Measurements from ENCODE around the gene MSRB1. TPM values are rescaled to one million over a fixed set of nuclear protein-coding genes. Genes with fewer than 3 reads are reported as not detected.

Gene MSRB1
- total RNA-seq, 1 donor from 2014 or later, result 11.7 TPM

DNA sequence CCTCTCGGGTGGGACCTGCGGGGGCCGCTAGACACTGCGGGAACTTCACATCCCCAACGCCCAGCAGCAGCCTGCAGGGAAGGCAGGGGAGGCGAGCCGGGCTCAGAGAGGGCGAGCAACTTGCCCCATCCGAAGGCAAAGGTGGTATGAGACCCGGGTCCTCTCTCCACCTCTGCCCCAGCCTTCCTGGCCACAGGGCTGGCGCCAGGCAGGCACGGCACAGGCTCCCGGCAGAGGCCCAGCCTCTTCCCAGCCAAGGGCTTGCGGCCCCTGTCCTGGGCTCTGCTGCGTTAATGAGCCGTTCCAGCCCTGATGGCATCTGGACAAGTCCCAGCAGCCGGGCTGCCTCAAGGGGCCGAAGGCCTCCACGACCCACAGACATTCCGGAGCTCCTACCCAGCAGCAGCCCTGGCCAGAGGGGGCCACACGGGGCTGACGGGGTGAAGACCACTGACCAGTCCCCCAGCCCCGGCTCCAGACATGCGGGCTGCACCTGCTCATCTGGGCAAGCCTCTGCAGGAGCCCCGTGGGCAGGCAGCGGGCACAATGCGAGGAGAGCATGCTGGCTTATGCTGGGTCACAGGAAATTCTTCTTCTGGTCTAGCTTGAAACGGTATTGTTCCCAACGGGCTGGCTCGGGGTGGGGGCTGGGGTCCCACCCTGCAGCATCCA lies 23.5 kb downstream of the MSRB1 start:
- peaks cover 76% of the 10 kb centered on the region for H3K27me3 ChIP-seq (ENCODE audit: control insufficient read depth, insufficient read depth, low read length)
- no peak for DNase-seq (ENCODE audit: low read depth)
- TF ChIP-seq, protein P1, sequence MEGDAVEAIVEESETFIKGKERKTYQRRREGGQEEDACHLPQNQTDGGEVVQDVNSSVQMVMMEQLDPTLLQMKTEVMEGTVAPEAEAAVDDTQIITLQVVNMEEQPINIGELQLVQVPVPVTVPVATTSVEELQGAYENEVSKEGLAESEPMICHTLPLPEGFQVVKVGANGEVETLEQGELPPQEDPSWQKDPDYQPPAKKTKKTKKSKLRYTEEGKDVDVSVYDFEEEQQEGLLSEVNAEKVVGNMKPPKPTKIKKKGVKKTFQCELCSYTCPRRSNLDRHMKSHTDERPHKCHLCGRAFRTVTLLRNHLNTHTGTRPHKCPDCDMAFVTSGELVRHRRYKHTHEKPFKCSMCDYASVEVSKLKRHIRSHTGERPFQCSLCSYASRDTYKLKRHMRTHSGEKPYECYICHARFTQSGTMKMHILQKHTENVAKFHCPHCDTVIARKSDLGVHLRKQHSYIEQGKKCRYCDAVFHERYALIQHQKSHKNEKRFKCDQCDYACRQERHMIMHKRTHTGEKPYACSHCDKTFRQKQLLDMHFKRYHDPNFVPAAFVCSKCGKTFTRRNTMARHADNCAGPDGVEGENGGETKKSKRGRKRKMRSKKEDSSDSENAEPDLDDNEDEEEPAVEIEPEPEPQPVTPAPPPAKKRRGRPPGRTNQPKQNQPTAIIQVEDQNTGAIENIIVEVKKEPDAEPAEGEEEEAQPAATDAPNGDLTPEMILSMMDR (IDR thresholded peaks at IDR 0.05; ENCODE audit: insufficient read depth, low read length, poor library complexity, severe bottlenecking), result no peak
- no peak overlapping the region for H3K4me3 ChIP-seq (ENCODE audit: low read depth, low read length)
- H3K36me3 ChIP-seq (ENCODE audit: control insufficient read depth, insufficient read depth, low read length), result no peaks in the 10 kb centered on the region

DNA sequence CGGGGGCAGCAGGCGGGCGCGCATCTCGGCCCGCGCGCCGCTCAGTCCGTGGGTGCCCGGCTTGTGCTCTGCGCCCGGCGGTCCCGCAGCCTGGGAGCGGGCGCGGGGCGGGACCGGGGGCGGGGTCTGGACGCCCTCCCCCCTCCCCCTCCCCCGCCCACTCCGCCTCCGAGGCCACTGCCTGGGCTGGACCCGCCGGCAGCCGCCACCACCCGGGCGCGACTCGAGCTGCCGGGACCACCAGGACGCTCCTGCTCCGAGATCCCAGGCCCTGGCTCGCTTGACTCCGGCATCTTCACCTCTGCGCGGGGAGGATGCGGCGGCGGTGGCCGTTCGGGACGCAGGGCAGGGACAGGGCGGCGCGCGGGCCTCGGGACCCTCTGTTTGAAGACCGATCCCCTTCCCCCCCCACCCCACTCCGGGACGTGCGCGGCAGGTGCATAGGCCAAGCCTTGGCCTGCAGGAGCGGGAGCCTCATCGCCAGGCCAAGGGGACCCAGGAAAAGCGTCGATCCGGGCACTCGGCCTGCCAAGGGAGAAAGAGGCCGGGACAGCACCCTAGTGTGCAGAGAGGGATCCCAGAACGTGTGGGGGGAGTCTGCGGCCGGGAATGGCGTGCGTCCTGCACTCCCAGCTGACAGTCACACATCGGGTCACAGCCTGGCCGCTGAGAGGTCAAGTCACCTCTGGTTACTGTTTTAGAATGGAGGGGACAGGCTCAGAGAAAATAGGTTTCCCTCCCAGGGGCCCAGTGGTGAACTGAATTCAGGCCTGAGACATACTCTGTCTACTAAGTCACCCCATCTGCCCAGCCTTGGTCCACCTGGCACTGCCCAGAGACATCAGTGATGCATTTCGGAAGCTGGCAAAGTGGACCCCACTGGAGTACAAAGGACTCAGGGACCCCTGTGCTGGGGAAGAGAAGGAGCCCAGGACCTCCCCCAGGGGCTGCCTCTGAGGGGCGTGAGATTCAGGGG lies 24.4 kb downstream of the MSRB1 start, which contains the start of gene HS3ST6:
Gene HS3ST6, minus strand, starts transcription at position 65 of the 976 bp plus-strand sequence. CDS start 92 bp downstream, outside the sequence.
- Histone ChIP-seq H3K4me3 (ENCODE audit: low read depth, low read length) (no peak within 1 kb of the TSS), H3K36me3 (ENCODE audit: control insufficient read depth, insufficient read depth, low read length) (no peaks in the 10 kb centered on the region), H3K27me3 (ENCODE audit: control insufficient read depth, insufficient read depth, low read length) (peaks cover 84% of the 10 kb centered on the region)
- DNase-seq (ENCODE audit: low read depth), result no peak
- TF ChIP-seq, protein P1 (IDR thresholded peaks at IDR 0.05; ENCODE audit: insufficient read depth, low read length, poor library complexity, severe bottlenecking), result no peak

DNA sequence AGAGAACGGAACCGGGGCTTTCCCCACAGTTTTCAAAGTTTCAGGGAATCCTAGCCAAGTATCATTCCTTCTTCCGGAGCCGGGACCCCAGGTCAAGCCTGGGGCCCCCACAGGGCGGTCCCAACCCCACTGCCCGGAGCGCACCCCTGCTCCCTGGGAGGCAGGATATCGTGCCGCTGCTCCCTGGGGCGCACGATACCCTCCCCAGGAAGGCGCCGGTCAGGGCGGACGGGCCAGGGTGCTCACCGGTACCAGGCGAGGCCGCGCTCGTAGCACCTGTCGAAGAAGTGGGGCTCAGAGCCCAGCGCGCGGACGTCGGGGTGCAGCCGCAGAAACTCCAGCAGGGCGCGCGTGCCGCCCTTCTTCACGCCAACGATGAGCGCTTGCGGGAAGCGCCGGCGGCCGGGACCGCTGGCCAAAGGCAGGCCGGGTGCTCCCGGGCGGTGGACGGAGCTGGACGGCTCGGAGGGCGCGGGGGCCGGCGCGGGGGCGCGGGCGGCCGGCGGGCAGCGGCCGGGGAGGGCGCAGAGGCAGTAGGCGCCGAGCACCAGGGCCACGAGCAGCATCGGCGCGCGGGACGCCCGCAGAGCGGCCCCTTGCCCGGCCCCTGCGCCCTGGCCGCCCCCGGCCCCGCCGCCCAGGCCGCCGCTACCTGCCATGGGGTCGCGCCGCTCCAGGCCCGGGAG lies 25.2 kb downstream of the MSRB1 start:
- peaks cover 83% of the 10 kb centered on the region for H3K27me3 ChIP-seq (ENCODE audit: control insufficient read depth, insufficient read depth, low read length)
- H3K36me3 ChIP-seq (ENCODE audit: control insufficient read depth, insufficient read depth, low read length), result no peaks in the 10 kb centered on the region
- TF ChIP-seq, protein P1 (IDR thresholded peaks at IDR 0.05; ENCODE audit: insufficient read depth, low read length, poor library complexity, severe bottlenecking), result no peak
- DNase-seq (ENCODE audit: low read depth), result no peak
- no peak overlapping the region for H3K4me3 ChIP-seq (ENCODE audit: low read depth, low read length)

DNA sequence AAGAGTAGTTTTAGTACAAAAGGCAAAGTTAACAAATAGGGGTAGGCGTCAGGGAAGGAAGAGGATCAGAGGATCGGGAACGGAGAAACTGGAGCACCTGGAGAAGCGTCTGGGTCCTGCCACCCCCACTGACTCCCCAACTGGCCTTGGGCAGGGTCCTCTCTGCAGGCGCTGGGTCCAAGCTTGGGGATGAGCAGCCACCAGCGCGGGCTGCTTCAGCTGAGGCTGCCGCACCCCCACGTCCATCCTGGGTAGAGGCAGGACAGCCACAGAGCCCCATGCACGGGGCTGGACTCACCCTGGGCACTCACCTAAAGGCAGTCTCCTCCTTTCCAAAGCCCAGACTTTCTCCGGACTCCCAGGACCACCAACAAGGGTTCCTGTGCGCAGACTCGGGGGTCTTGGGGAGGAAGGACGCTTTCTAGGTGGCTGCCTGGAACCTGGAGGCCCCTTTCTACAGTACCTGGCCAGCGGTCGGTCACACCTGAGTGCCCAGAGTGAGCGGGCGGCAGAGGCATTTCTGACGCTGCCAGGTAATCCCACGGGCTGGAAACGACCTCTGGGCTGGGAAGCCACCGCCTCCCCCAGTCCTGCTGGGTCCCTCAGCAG lies 25.8 kb downstream of the MSRB1 start:
- no peak for DNase-seq (ENCODE audit: low read depth)
- H3K27me3 ChIP-seq (ENCODE audit: control insufficient read depth, insufficient read depth, low read length), result peaks cover 81% of the 10 kb centered on the region
- H3K36me3 ChIP-seq (ENCODE audit: control insufficient read depth, insufficient read depth, low read length), result no peaks in the 10 kb centered on the region
- no peak overlapping the region for H3K4me3 ChIP-seq (ENCODE audit: low read depth, low read length)
- TF ChIP-seq, protein P1 (IDR thresholded peaks at IDR 0.05; ENCODE audit: insufficient read depth, low read length, poor library complexity, severe bottlenecking), result no peak

DNA sequence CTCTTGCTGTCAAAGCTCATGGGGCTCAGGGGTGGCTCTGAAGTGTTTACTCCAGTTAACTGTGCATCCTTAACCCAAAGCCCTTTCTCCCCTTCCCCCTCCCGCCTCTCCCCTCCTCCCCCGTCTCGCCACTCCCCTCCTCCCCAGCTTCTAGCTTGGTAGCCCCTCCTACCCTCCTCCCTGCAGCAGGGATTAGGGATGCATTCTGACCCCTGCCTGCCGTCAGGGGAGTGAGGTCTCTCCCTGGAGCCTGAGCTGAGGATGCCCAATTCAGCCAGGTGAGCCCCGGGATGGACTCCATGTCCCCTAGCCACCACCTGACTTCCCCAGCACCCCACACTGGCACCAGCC lies 26.4 kb downstream of the MSRB1 start:
- Histone ChIP-seq H3K27me3 (ENCODE audit: control insufficient read depth, insufficient read depth, low read length) (peaks cover 80% of the 10 kb centered on the region), H3K4me3 (ENCODE audit: low read depth, low read length) (no peak overlapping the region), H3K36me3 (ENCODE audit: control insufficient read depth, insufficient read depth, low read length) (no peaks in the 10 kb centered on the region)
- no peak for DNase-seq (ENCODE audit: low read depth)
- TF ChIP-seq, protein P1 (IDR thresholded peaks at IDR 0.05; ENCODE audit: insufficient read depth, low read length, poor library complexity, severe bottlenecking), result no peak
